OCI-M2 (cell line): Measurements from ENCODE around the gene CCDC177.
"Not testable (repeated sequence)": the region's sequence is repeated elsewhere in the genome, so short reads cannot be mapped to it uniquely, and the experiment has no call there.

Experiments
- DNase-seq: peaks from one replicate; lab custom pipeline; 2025; ENCODE audit not compliant: unreplicated experiment; lab: John Stamatoyannopoulos, UW

CCDC177 gene

DNA sequence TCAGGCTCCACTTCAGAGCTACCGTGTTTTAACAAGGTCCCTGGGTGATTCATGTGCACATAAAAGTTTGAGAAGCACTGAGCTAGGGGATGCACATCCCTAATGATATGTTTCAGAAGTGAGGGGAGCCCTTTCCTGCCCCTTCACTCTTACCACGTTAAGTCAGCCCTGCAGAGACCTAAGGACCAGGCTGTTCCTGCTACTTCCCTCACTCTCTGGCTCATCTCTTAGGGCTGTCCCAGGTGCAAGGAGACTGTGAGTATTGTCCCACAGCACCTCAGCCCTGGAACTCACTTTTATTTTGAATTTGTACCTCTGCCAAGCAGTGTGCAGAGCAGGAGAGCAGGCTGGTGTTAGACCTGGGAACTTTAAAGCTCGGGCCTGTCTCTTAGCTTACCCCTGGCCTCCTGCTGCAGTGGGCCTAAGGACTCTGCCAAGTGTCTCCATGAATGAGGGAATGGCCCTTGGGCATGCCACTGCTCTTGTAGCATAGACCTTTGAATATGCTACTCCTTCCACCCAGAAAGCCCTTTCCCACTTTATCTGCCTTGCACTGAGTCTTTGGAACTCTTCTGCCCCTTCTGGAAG, 25.7 kb upstream of the CCDC177 start:
- no peak for DNase-seq

DNA sequence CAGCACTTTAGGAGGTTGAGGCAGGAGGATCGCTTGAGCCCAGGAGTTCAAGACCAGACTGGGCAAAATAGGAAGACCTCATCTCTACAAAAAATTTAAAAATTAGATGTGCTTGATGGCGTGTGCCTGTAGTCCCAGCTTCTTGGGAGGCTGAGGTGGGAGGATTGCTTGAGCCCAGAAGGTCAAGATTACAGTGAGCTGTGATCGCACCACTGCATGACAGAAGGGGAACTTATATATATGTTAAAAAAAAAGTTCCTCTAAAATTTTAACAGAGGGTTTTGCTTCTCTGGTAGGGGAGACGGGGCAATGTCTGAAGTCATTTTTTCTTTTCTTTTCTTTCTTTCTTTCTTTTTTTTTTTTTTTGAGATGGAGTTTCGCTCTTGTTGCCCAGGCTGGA, 24.8 kb upstream of the CCDC177 start:
- not testable (repeated sequence) for DNase-seq

DNA sequence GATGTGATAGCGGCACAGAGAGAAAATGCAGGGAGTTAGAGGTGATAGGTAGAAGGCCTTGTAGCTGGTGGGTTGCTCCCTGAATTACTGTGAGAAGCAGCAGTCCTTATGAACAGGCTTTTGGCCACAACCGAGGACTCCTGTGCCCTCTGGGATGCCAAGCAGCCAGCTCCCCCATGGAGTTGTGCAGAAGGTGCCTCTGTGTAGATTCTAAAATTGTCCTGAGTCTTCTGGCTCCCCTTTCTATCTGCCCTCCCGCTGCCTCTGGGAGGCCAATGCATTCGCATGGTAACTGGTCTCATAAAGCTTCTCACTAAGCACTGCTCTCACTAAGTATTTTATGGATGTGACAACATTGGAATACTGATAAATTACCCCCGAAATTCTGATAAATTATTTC, 20.7 kb upstream of the CCDC177 start:
- no peak for DNase-seq

DNA sequence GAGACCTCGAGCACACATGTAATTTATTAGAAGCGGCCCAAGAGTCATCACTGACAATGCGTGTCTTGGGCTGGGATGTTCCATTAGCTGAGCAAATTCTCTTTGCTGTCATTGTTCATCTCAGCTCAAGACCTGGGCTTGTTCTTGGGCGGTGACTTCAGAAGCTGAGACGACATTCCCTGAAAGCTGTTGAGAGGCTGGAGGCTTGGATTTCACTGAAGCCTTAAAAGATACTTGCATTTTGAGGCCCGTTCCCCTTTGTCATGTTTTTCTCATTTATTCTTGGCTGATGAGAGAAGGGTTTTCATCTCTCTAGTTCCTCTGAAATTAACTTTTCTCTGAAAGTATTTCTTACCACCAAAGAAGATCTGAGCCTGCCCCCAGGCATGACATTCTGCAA, 20.2 kb upstream of the CCDC177 start:
- no peak for DNase-seq

DNA sequence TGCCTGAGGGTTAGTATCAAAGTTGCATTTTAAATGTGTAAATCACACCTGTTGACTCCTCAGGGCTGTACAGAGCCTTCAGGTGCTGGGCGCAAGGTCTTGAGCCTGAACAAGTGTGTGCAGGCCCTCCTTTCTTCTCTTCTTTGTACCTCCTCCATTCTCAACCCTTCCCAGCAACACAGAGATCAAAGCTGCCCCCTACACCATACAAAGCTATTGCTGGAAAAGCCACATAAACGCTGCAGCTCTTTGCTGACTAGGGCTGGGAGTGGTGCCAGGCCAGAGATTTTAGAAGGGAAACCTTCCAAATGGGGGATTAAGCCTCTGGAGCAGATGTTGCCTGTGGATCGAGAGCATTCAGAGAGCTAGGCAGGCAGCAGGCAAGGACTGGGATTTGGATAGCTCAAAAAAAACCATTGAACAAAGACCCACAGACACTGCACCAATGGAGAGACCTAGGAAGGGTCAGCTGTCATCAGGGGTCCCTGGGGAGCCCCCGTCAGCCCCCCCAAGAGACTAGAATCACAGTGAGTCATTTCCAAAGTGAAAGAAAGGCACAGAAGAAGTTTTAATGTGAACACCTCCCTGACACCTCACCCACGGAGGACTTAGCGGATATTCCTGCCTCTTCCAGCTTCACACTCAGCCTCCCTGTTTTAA, 18.5 kb upstream of the CCDC177 start:
- no peak for DNase-seq

DNA sequence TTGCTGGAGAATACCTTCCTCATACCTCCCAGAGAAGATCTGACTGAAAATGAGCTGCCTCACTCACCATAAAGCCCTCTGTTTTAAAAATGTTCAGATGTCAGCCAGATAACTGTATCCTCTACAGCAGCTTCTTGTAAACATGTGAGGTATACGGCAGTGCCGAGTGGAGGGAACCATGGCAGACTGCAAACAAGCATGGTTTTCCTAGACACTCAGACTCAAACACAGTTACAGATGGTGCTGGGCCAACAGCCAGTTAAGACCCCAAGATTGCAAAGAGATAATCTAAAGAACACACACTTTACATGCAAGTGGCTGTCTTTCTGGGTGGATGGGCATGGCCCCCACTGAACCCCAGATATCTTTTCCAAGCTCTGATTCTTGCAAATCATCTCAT, 16.6 kb upstream of the CCDC177 start:
- no peak for DNase-seq

DNA sequence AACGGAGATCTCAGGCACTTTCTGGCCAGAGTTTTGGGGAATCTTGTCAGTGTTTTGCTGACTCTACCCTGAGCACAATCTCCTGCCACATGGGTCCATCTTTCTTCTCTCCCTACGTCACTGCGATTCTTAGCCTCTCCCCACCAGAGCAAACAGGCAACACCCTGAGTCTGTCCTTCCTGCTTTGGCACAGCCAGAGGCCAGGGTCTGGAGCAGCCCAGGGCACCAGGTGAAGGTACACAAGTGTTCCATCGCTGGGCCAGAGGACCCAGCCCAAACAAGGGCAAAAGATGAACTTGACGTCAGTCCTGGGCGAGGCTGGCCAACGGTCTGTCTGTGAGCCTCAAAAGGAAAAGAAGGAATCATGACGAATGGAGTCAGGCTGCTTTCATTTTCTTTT, 12.7 kb upstream of the CCDC177 start:
- no peak for DNase-seq

DNA sequence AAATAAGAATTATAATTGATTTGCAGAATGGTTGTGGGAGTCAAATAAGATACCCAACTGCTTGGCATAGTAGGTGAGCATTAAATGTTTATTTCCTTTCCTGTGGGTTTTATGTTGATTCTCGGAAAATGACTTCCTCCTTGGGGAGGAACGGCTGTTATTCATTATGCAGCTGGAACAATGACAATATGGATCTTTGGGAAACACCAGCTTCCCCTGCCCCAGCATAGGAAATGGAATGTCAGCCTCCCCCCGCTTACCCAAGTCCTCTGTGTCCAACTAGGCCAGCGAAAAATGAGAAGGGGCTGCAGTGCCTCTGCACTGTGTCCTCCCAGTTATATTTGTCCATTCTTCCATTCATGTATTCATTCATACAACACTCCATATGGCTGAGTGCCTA, 11.7 kb upstream of the CCDC177 start:
- DNase-seq, result no peak

DNA sequence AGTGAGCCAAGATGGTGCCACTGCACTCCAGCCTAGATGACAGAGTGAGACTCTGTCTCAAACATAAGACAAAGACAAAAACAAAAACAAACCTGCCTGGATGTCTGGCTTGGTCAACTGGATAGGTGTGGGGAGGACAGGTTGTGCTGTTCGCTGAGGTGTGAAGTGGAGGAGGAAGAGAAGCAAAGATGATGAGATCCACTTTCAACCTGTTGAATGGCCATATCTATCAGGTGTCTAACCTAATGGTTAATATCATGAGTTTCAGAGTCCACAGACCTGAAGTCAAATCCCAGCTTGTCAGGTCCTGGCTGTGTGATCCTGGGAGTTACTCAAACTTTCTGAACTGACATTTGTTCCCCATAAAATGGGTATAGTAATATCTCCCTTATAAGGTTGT, 9.7 kb upstream of the CCDC177 start:
- no peak for DNase-seq

DNA sequence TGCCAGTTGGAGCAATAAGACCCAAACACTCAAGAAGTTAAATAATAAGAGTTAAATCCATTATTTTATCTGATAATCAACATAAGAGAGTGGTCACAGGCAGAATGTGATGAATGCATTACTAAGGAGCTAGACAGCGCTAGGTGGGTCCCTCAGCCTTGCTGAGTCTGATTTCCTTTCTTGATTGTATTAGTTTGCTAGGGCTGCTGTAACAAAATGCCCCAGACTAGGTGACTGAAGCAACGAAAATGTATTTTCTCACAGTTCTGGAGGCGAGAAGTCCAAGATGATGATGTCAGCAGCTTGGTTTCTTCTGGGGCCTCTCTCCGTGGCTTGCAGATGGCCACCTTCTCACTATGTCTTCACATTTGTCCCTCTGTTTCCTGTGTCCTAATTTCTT, 8.2 kb upstream of the CCDC177 start:
- no peak for DNase-seq

DNA sequence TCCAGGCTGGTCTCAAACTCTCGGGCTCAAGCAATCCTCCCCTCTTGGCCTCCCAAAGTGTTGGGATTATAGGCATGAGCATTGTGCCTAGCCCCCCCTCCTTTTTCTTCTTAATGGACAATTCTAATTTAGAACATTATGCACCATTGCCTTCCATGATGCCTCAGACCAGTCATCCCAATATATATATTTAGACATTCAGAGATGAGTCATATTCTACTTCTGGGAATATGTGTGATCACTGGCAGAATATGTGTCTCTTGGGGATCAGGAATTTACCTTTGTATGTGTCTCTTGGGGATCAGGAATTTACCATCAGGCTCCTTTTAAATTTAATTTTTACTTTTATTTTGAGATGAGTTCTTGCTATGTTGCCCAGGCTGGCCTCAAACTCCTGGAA, 7.5 kb upstream of the CCDC177 start:
- no peak for DNase-seq

DNA sequence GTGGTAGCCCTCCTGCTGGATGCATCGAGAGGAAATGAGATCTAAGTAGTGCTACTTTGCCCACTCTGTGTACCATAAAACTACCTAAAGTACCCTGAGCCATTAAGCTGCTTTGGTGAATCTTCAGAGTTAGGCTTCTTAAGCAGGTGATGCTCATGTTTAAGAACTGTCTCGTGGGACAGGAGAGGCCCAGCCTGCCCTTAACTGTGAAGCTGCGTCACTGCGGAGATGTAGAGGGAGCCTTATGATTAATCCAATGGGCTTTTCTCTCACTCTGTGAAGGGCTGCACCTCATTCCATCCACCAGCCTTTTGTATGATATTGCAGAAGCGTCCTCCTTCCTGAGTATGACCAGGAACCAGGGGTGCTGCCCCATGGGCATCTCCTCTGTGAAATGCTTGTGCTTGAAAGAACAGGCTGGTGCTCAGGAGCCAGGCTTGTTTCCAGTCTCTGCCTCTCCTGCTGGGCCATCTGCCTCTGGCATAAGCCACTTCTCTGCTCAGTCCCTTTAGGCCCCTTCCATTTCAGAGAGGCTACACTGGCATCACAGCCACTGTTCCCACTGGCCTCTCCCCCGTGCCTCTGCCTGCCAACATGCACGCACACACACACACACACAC, 6.8 kb upstream of the CCDC177 start:
- DNase-seq, result no peak

DNA sequence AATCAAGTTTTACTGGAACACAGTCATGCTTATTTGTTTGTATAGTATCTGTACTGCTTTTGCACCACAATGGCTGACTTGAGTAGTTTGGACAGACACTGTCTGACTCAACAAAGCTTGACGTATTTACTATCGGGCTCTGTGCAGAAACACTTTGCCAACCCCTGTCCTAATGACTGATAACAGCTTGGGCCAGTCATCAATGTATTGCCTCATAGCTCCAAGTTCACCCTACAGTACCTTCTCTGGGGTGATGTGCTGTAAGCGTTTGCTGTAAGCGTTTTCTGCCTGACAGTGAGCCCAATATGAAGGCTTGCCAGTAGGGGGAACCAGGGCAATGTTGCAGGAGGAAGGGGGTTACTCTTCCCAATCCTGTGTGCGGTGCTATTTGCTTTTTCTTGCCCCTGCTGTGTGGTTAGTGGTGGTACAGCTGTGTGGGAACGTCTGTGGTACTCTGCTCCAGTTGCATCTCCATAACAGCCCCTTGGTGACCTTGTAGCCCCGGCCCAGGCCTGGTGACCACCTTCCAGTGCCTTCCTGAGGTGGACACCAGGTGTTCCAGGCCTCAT, 5.4 kb upstream of the CCDC177 start:
- no peak for DNase-seq

DNA sequence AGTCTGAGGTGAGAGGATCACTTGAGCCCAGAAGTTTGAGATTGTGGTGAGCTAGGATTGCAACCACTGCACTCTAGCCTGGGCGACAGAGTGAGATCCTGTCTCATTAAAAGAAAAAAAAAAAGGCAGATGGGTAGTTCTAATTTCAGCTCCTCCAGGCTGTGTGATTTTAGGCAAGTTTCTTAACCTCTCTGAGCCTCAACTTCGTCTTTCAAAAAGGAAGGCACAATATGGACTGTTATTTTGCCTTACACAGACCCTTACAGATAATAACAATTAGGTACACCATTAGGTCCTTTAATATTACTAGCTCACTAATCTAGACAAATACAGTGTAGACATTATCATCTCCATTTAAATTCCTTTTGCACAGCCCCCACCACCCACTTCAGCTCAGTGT, 4.8 kb upstream of the CCDC177 start:
- DNase-seq, result no peak

DNA sequence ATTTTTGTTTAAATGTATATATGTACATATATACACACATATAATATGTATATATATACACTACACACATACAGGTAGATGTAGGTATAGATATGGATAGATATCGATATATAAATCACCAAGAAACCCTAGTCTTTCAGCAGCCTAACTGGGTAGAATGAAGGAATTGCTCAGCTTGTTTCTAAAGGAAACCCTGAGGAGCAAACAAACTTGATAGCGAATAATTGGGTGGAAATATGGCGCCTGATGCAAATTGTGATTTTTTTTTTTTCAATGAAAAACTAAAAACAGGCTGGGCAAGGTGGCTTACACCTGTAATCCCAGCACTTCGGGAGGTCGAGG, 254 bp upstream of the CCDC177 start:
- no peak for DNase-seq

DNA sequence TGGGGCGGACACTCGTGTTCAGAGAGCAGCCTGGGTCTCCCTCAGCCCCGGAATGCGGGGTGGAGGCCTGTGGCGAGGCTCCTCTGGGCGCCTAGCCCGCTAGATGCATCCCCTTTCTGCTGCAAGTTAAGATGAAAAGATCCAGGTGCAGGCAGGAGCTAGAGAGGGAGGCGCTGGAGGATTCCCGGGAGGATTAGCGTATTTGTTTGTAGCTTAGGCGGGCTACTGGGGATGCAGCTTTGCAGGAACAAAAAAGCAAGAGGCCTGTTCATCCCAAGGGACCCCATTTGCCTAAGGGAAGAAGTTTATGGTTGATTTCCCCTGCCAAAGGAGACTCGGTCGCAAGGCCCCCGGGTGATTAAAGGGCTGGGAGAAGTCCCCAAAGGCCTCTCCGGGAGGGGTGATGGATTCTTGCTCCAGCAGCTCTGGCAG, 824 bp downstream of the CCDC177 start:
- no peak for DNase-seq

DNA sequence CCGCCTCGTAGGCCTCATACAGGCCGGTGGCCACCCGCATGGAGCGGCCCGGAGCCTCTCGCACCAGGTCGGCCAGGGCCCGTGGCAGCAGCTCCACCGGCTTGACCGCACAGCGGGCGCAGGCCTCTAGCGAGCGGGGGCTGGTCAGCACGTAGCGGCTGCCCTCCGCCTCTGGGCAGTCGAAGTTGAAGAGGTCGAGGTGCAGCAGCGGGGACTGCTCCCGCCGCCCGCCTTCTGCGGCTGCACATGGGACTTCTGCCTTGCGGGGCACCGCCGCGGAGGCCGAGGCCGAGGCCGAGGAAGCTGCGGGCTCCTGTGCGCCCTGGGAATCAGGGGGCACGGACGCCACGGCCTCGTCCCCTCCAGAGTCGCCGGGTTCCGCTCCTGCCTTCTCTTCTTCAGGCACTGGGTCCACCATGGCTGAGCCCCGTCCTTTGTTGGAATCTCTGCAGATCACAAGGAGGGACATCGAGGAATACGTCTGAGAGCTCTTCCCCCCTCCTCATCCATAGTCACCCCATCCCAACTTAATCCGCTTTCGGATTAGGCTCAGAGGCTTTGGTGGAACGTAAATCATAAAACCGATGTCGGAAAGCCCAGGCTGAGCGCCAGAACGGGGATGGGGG, 1.4 kb downstream of the CCDC177 start:
- DNase-seq, result no peak

DNA sequence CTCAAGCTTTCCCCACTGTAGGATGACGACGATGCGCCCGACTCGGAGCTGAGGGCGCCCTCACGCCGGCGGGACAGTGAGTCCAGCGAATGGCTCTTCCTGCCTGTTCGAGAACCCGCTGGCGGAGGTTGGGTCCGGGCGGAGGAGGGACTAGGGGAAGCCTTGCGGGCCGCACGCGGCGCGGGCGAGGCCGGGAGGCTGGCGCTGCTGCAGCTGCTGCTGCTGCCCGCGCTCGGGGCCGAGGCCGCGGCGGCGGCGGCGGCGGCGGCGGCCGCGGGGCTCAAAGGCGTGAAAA, 1.9 kb downstream of the CCDC177 start:
- DNase-seq, result no peak

DNA sequence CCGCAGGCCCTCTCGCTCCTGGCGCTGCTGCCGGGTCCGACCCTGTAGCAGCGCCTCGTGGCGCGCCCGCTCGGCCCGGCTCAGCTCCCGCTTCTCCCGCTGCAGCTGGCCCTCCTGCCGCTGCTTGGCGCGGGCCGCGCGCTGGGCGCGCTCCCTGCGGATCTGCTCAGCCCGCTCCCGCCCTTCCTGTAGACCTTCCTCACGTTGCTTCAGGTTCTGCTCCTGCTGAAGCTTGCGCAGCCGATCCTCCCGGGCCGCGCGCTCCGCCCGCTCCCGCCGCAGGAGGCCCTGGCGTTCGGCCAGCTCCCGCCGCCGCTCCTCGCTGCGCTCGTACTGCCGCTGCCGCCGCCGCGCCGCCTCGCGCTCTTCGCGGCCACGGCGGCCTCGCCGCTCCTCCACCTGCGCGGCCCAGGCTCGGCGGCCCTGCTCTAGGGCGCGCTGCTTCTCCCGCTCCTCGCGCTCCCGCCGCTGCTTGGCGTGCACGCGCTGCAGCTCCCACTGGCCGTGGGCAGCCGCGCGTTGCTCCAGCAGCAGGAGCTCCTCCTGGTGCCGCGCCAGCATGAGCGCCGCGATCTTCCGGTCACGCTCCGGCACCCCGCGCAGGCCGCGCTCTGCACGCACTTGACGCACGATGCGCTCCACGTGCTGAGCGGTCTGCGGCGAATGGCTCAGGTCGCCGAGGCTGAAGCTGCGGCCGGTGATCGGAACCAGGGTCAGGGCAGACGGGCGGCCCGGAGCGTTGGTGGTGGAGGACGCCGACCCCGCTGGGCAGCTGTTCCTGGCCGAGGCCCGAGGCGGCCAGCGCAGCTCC, 2.4 kb downstream of the CCDC177 start:
- no peak for DNase-seq

DNA sequence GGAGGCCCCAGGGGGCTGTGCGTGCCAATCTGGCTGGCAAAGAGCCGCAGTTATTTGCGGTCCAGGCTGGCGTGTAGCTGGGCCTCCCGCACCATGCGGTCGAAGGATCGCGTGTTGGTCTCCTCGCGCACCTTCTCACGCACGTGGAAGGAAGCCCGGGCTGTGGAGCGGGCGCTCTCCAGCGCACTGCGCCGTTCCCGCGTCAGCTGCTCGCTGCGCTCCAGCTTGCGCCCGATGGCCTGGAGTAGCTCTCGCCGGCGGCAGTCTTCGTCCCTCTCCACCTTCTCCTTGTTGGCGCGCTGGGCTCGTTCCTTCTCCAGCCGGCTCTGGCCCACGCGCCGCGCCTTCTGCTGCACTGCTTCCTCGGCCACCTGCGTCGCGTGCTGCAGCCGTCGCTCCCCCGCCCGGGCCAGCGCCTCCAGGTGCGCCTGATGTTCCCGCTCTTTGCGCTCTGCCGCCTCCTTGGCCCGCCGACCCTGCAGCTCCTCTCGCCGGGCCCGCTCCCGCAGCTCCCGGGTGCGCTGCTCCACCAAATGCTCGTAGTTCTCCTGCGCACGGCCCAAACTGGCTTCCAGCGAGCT, 3.1 kb downstream of the CCDC177 start:
- no peak for DNase-seq

DNA sequence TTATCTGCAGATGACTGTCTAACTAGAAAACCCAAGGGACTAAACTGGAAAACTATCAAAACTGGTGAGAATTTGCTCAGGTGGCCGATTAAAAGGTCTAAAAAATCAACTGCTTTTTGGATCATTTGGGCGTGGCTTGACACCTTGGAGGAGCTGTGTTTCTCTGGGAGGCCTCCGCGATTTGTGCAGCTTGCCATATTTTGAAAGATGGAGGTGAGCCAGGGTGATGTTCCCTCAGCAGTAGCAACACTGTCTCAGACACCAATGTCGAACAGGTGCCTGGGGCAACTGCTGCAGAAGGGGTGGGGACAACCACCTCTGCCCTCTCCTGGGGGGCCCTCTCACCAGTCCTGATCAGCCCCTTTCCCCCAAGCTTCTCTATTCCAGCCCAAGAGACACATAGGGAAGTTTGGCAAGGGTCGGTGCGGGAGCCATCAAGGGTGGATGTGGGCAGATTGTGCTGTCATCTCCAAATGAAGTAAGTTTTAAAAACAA, 3.8 kb downstream of the CCDC177 start:
- DNase-seq, result no peak
